NOMO-1 (cell line): ENCODE measurements around the gene ASIC3.
"Not testable (repeated sequence)": the region's sequence is repeated elsewhere in the genome, so short reads cannot be mapped to it uniquely, and the experiment has no call there.

ENCODE experiments used
- DNase-seq, 2 experiments: peaks; one replicate each; lab custom pipeline; 2025; ENCODE audit not compliant: unreplicated experiment in 2 of 2; lab: John Stamatoyannopoulos, UW

ASIC3 gene

DNA sequence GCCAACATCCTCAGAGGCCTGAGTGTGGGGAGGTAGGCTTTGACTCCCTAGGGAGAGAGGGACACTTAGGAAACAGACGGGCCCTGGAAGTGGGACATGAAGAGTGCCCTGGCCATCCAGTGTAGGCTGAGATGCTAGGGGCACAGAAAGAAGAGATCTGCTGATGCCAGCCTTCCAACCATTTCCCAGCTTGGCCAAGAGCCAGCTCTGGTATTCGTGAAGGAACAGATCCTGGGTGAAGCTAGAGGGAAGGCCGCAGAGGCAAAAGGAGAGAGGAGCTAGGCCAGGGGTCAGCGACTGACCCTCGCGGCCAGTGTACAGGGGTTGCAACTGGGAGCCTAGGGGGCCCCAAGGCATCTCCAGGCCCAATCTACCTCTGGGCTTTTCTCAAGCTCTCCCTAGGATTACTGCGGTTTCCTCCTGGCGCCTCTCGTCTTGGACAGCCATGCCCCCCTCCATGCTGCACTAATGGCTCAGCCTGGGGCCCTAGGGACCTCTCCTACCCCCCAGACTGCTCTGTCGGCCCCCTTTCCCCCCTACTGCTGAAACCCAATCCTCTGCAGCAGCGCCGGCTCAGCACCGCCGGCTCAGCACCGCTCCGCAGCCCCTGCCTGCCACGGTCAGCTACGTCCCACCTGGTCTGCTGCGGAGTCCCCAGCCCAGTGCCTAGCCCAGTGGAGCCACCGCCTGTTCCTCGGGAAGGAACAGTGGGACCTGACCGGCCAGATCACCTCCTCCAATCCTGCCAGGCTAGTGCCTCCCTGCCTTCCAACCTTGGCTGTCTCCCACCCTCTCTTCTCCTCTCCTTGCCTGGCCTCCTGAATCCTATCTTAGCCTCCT, at the start of gene ASIC3:
Gene ASIC3, plus strand, starts transcription at position 556 of the 840 bp plus-strand sequence. CDS start 355 bp downstream, outside the sequence.
- no peak for DNase-seq

DNA sequence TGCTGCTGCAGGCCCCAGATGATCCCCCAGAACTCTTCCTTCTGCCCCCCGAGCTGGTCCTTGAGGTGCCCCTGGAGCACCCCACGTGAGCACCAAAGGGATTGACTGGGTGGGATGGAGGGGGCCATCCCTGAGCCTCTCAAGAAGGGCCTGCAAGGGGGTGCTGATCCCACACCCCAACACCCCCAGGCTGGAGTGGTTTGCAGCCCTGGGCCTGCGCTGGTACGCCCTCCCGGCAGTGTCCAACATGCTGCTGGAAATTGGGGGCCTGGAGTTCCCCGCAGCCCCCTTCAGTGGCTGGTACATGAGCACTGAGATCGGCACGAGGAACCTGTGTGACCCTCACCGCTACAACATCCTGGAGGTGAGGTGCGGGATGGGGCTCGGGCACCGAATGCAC, 49.3 kb upstream of the ASIC3 start:
- DNase-seq = no peak

DNA sequence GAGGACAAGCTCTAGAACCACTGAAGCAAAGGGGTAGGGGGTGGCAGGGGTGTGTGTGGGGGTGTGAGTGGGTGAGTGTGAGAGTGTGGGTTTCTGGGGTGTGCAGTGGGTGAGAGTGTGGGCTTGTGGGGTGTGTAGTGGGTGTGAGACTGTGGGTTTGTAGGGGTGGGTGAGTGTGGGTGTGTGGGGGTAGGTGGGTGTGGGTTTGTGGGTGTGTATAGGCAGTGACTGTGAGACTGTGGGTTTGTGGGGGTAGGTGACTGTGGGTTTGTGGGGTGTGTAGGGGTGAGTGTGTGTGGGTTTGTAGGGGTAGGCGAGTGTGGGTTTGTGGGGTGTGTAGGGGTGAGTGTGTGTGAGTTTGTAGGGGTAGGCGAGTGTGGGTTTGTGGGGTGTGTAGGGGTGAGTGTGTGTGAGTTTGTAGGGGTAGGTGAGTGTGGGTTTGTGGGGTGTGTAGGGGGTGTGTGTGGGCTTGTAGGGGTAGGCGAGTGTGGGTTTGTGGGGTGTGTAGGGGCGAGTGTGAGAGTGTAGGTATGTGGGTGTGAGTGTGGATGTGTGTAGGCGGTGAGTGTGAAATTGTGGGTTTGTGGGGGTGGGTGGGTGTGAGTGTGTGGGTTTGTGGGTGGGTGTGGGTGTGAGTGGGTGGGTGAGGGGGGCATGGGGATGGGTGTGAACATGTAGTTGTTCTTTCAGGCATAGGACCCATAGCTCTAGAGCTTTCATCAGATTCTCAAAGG, 48.7 kb upstream of the ASIC3 start:
- DNase-seq = no peak

DNA sequence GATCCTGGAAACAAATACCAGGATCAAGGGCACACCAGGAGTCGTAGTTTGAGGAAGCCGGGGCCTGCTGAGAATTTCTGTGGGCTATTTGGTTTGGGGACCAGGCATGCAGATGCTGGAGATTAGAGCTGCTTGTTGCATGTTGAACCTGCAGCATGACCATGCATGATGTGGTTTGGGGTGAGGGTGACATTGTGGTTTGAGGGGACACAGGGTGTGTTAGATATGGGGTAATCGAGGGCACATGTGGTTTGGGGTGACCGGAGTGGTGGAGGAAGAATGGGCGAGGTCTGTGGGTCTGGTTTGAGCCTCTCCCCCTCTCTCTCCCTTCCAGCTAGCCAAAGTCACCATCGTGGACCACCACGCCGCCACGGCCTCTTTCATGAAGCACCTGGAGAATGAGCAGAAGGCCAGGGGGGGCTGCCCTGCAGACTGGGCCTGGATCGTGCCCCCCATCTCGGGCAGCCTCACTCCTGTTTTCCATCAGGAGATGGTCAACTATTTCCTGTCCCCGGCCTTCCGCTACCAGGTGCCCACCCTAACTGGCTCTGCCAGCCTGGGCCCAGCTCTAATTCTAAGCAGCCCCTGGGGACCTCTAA, 47.3 kb upstream of the ASIC3 start:
- no peak for DNase-seq

DNA sequence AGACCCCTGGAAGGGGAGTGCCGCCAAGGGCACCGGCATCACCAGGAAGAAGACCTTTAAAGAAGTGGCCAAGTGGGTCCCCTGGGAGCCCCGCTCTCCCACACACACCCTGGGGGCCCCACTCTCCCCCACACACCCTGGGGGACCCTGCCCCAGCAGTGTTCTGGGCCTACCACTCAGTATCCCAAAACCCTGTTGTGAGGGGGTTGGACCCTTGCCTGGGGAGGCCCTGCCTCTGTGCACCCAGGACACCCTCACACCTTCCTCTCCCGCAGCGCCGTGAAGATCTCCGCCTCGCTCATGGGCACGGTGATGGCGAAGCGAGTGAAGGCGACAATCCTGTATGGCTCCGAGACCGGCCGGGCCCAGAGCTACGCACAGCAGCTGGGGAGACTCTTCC, 46.8 kb upstream of the ASIC3 start:
- no peak for DNase-seq

DNA sequence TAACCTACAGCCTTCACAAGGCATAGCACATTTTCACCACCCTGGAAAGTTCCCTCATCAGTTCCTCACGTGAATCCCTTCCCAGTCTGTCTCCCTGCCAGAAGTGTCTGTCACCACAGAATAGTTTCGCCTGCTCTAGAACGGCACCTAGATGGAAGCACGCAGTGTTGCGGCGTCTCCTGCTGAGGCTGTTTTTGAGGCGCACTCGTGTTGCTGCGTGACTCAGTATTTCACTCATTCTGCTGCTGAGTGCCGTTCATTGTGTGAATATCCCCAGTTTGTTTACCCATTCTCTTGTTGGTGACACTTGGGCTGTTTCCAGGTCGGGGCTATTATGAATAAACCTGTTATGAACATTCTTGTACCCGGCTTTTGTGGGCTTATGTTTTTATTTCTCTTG, 44.8 kb upstream of the ASIC3 start:
- no peak for DNase-seq

DNA sequence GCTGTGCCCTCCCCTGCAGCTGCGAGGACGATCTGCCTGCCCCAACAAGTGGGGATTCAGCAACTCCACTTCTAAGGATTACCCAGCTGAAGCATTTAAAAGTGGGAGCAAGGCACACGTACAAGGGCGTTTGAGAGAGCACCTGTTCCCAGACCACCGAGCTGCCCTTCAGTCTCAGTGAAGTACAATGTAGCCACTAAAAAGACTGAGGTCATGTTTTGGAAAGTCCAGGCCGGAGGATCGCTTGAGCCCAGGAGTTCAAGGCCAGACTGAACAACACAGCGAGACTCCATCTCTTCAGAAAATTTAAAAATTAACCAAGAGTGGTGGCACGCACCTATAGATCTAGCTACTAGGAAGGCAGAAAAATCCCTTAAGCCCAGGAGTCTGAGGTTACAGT, 42.8 kb upstream of the ASIC3 start:
- DNase-seq = no peak

DNA sequence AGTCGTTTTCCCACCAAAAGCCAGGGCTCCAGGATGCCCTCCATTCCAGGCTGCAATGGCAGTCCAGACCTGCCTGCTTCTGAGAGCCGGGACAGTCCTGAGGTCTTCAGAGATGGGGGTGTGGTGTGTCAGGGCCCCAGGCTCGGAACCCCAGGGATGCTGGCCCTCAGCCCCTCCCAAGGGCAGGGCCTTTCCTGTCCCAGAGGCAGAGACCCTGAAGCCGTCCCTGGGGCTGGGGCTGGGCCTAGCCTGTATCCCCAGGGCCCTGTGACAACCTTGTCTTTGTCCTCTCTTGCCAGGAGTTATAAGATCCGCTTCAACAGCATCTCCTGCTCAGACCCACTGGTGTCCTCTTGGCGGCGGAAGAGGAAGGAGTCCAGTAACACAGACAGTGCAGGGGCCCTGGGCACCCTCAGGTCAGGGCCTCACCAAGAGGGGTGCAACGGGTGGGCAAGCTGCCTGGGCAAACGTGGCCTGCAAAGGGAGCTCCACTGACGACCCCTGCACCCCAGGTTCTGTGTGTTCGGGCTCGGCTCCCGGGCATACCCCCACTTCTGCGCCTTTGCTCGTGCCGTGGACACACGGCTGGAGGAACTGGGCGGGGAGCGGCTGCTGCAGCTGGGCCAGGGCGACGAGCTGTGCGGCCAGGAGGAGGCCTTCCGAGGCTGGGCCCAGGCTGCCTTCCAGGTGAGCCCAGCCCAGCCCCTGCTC, 41.6 kb upstream of the ASIC3 start:
- DNase-seq = no peak

DNA sequence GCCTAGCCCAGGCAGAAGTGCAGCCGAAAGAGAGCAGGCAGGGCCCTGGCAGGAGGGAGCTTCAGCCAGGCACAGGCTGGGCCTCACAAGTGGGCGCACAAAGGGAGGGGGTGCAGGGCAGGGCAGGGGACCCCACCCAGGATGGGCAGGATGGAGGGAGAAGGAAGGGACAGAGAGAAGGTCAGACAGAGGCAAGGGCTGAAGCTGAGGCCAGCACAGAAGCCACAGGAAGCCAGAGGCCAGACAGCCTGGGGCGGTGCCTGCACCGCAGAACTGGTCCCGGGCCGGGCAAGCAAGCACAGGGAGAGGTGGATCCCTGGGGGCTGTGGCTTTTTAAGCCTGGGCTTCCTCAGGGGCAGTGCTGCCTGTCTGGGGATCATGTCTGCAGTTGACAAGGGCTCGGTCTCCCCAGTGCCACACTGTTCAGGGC, 40.8 kb upstream of the ASIC3 start:
- DNase-seq = no peak

DNA sequence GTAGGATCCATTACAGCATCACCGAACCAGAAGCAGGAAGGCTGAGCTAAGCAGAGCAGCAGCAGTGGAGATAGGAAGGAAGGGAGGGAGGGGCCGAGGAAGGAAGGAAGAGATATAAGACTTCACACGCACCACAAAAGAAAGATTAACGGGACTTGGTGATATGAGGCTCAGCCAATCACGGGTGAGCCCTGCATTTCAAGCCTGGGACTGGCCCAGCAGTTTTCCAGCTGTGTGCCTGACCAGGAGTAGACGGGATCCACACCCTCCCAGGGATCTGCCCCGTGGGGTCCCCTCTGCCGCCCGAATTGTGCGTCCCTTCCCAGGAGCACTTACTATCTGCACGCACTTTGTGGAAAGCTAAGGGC, 40.2 kb upstream of the ASIC3 start:
- DNase-seq = no peak

DNA sequence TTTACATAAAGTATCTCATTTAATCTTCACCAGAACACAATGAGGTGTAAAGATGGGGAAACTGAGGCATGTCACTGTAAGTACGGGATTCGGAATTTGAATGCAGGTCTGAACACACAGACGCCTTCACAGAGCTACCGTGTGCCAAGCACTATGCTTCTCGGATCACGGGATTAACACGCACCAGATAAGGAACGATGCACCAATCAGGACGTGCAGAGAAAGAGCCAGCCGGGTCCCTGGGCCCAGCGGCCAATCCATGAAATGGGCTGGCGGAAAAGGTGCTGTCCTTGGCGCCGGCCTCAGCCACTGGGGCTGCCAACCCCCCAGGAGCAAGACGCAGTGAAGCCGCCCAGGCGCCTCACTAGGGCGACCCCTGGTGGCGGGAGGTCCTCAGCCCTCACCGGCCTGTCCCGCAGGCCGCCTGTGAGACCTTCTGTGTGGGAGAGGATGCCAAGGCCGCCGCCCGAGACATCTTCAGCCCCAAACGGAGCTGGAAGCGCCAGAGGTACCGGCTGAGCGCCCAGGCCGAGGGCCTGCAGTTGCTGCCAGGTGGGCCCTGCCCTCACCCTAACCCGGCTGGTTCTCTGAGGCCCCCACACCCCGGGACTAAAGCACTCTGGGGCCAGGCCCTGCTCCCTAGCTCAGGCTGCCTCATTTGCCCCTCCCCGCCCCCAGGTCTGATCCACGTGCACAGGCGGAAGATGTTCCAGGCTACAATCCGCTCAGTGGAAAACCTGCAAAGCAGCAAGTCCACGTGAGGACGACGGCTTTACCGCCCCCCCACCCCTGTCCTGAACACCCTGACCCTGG, 39.6 kb upstream of the ASIC3 start:
- DNase-seq = peak; percentile 37 to 38

DNA sequence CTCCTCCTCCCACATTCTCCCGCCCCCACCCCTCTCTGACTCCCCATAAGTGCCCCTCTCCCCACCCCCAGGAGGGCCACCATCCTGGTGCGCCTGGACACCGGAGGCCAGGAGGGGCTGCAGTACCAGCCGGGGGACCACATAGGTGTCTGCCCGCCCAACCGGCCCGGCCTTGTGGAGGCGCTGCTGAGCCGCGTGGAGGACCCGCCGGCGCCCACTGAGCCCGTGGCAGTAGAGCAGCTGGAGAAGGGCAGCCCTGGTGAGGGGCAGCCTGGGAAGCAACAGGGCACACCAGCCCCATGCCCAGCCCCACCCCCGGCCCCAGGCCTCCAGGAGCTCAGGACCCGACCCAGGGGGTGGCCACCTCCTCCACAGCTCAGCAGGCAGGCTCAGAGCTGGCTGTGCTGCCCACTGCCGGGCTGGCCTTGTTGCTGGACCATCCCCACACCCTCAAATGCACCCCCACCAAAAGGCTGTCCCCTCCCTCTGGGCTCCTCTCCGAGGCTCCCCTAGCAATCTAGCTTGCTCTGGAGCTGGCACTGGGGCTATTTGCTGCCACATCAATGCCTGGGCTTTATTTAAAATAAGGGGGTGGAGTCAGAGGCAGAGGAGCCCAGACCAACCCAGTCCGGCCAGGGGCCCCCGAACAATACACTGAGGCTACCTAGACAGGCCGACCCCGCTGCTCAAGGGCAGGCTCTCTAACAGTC, 38.8 kb upstream of the ASIC3 start:
- DNase-seq = no peak

DNA sequence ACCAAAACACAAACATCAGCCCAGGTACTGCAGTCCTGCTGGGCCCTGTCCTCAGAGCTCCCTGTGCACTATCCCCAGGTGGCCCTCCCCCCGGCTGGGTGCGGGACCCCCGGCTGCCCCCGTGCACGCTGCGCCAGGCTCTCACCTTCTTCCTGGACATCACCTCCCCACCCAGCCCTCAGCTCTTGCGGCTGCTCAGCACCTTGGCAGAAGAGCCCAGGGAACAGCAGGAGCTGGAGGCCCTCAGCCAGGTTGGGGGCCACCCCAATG, 38.4 kb upstream of the ASIC3 start:
- DNase-seq = no peak

DNA sequence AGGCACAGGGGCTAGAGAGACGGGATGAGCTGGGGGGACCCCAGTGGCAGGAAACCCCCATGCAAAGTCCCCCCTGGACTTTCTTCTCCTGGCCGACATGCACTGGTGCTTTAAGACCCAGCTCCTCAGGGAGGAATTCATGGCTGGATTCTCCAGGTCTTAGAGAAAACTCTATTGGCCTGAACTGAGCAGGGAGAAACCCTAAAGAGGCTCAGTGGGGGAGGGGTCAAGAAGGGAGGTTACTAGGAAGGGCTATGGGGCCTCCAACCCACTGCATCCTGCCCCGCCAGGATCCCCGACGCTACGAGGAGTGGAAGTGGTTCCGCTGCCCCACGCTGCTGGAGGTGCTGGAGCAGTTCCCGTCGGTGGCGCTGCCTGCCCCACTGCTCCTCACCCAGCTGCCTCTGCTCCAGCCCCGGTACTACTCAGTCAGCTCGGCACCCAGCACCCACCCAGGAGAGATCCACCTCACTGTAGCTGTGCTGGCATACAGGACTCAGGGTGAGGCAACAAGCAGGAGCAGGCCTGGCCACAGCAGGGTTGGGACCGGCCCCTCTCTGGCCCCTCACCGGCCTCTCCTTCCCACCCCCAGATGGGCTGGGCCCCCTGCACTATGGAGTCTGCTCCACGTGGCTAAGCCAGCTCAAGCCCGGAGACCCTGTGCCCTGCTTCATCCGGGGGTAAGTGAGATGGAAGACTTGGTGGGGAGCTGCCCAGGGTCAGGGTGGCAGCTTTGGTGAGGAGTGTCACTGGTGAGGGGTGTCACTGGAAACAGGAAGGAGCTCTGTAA, 37.8 kb upstream of the ASIC3 start:
- no peak for DNase-seq

DNA sequence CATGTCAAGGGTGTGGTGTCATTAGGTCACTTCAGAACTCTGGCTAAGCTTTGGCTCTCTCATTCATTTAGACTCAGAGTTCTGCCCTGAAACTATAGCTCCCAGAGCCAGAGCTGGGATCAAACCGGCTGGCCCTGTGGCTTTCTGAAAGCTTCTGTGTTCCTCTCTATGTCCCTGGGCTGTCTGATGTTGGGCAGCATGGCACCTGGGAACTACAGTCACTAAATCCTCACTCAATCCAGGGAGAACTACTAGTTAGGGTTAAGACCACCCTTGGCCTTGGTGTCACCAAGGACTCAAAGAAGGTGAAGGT, 37.3 kb upstream of the ASIC3 start:
- DNase-seq = no peak

DNA sequence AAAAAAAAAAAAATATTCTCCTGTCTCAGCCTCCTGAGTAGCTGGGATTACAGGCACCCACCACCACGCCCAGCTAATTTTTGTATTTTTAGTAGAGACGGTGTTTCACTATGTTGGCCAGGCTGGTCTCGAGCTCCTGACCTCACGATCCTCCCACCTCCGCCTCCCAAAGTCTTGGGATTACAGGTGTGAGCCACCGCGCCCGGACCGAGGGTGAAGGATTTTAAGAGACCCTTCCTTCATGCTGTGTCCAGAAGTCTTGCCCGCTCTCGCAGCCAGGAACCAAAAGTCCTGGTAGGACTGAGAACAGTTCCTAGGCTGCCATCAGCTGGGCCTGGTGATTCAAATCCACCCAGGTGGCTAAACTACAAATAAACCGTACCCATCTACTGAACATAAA, 36.7 kb upstream of the ASIC3 start:
- not testable (repeated sequence) for DNase-seq

DNA sequence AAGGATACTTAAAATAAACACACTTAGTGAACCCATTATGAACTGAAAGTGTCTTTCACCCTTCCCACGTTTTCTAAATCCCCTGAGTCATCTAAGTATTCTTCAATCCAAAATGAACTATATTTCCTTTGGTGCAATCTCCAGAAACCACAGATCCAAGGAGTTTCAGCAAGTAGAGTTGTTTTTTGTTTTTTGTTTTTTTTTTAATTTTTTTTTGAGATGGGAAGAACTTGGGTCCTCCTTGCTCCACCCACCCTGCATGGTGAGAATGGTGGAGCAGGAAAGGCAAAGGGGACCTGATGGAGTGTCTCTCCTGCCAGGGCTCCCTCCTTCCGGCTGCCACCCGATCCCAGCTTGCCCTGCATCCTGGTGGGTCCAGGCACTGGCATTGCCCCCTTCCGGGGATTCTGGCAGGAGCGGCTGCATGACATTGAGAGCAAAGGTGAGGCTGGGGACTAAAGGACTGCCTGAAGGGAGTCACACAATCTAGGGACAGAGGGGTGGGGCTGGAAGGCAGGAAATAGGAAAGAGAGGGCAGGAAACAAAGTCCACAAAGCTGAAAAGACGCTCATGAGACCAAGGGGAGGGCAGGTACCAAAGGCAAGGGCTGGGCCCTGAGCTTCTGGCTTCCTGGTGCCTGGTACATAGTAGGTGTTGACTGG, 36.2 kb upstream of the ASIC3 start:
- no peak for DNase-seq

DNA sequence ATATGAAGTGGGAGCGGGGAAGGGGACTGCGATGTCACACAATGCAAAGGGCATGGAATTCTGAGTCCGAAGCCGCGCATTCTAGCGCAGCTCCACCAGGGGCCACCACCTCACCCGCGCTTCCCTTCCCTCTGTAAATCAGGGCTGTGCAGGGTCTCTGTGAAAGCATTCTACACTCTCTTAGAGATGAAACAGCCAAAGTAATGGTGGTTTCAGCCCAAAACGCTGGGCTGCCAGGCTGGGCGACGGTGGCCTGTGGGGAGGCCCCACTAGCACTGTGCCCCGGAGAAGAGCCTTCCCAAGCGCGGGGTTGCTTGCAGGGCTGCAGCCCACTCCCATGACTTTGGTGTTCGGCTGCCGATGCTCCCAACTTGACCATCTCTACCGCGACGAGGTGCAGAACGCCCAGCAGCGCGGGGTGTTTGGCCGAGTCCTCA, 35.4 kb upstream of the ASIC3 start:
- no peak for DNase-seq

DNA sequence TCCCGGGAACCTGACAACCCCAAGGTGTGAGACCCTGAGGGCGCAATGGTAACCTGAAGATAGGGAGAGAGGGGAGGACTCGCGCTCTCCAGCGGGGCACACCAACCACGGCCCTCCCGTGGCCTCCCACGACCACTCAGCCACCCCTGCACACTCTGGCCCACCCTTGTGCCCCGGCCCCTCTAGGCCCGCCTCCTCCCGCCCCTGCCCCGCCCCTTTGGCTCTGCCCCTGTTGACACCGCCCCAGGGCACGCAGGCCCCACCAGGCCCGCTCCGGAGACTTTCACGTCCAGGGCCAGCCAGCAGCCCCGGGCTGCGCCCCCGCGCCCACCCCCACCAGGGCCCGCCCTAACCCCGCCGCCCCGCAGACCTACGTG, 35.0 kb upstream of the ASIC3 start:
- no peak for DNase-seq
